ENCODE data around the gene PREP.

DNA sequence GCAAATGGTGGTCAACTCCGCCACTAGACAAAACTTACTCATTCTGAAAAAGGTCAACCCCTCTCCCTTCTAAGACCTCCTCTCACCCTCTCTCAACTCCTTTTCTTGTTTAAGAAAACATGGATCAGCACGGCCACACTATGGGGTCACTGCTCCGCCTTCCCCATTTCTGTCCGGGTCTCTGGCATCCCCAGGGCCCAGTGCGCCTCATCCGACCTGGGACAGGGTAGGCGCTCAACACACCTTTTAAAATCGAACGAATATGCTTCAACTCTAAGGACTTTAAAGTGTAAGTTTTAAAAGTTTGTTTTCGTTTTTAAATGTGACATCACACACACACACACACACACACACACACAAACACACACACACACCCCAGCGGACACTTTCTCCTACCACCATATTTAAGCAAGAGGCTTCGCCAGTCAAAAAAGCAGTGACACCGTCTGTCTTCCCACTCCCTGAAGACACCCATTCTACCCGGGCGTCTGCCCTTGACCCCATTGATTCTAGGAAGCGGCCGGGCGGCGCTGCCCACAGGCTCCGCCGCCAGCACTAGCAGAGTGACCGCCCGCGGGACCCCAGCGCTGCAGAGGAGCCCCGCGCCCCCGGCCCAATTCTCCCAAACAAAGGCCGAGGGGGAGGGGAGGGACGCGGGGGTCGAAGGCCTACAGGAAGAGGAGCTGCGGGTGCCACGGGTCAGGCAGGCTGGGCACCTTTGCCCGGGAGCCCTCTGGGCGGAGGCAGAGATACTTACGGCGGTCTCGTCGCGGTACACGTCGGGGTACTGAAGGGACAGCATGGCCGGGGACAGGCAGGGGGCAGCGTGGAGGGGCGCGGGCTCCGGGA is 568 bp downstream of the PREP start:
- TF ChIP-seq, protein P1, sequence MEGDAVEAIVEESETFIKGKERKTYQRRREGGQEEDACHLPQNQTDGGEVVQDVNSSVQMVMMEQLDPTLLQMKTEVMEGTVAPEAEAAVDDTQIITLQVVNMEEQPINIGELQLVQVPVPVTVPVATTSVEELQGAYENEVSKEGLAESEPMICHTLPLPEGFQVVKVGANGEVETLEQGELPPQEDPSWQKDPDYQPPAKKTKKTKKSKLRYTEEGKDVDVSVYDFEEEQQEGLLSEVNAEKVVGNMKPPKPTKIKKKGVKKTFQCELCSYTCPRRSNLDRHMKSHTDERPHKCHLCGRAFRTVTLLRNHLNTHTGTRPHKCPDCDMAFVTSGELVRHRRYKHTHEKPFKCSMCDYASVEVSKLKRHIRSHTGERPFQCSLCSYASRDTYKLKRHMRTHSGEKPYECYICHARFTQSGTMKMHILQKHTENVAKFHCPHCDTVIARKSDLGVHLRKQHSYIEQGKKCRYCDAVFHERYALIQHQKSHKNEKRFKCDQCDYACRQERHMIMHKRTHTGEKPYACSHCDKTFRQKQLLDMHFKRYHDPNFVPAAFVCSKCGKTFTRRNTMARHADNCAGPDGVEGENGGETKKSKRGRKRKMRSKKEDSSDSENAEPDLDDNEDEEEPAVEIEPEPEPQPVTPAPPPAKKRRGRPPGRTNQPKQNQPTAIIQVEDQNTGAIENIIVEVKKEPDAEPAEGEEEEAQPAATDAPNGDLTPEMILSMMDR (IDR thresholded peaks at IDR 0.05; ENCODE audit: insufficient read depth, low read length, poor library complexity, severe bottlenecking), result no peak
- no peak for TF ChIP-seq EZH2phosphoT487 (conservative IDR thresholded peaks at IDR 0.05; ENCODE audit: low read length)
